Measurements from ENCODE around the gene SLC6A16.
"Not testable (repeated sequence)": the region's sequence is repeated elsewhere in the genome, so short reads cannot be mapped to it uniquely, and the experiment has no call there.

The SLC6A16 gene

DNA sequence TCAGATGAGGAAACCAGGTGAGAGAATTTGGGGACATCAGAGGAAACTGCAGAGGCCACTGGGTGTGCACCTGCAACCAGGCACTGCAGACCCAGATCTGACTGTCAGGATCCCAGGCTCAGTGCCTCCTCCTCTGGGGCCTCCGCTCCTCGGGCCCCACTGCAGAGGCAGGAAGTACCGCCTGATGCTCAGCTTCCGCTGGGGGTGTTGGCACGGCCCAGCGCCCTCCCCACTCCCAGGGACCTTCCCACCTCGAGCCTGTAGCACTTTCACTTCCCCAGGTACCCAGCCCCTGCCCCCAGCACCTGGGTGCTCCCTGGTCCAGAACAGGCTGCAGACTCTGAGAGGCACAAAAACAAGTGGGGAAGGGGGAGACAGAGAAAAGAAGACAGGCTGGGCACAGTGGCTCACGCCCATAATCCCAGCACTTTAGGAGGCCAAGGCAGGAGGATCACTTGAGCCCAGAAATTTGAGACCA, 8.9 kb upstream of the SLC6A16 start:
- DNase-seq (ENCODE audit: low spot score in 2 of 2) = peak; percentile 32 to 51
- Mint-ChIP-seq H3K9me3 (no peaks in the 10 kb centered on the region), H3K27ac (ENCODE audit: low read depth) (peak overlapping the region; percentile 95), H3K4me3 (peak overlapping the region; percentile 92), H3K4me1 (peaks cover 83% of the 10 kb centered on the region), H3K36me3 (ENCODE audit: insufficient read depth) (peaks cover 33% of the 10 kb centered on the region), H3K27me3 (no peaks in the 10 kb centered on the region)
- ATAC-seq (replicated peaks; ENCODE audit: extremely low read depth, poor library complexity, severe bottlenecking) = peak; percentile 59

DNA sequence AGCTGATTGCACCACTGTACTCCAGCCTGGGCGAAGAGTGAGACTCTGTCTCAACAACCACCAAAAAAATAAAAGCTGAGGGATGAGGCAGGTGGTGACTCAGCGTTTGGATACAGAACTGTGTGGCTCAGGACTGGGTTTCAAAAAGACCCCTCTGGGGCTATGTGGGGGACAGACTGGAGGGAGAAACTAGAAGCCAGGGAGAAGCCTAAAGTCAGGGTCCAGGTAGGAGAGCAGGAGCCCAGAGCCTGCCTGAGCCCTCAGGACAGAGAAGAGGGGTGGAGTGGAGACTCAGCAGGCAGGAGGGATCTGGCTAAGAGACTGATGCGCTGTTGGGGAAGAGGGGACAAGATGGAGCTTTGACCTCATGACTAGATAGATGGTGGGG, 8.4 kb upstream of the SLC6A16 start:
- H3K4me1 Mint-ChIP-seq = peaks cover 82% of the 10 kb centered on the region
- DNase-seq (ENCODE audit: low spot score in 2 of 2) (no peak), ATAC-seq (replicated peaks; ENCODE audit: extremely low read depth, poor library complexity, severe bottlenecking) (no peak)
- peaks cover 33% of the 10 kb centered on the region for H3K36me3 Mint-ChIP-seq (ENCODE audit: insufficient read depth)
- no peaks in the 10 kb centered on the region for H3K9me3 Mint-ChIP-seq
- peak overlapping the region; percentile 92 for H3K4me3 Mint-ChIP-seq
- H3K27me3 Mint-ChIP-seq = no peaks in the 10 kb centered on the region
- peak overlapping the region; percentile 95 for H3K27ac Mint-ChIP-seq (ENCODE audit: low read depth)

DNA sequence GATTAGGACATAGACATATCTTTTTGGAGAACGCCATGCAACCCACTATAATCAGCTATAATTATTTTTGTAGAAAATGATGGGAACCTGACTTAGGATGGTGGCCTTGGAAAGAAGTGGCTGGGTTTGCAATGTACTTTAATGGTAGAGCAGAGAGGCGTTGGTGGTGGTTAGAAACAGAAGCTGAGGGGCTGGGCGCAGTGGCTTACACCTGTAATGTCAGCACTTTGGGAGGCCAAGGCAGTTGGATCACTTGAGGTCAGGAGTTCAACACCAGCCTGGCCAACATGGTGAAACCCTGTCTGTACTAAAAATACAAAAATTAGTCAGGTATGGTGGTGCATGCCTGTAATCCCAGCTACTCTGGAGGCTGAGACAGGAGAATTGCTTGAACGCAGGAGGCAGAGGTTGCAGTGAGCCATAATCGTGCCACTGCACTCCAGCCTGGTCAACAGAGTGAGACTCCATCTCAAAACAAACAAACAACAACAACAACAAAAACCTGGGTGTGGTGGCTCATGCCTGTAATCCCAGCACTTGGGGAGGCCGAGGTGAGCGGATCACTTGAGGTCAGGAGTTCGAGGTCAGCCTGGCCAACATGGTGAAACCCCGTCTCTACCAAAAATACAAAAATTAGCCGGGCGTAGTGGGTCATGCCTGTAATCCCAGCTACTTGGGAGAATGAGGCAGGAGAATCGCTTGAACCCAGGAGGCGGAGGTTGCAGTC, 7.9 kb upstream of the SLC6A16 start:
- peaks cover 31% of the 10 kb centered on the region for H3K36me3 Mint-ChIP-seq (ENCODE audit: insufficient read depth)
- ATAC-seq (replicated peaks; ENCODE audit: extremely low read depth, poor library complexity, severe bottlenecking); DNase-seq (ENCODE audit: low spot score in 2 of 2); H3K27me3 Mint-ChIP-seq; H3K9me3 Mint-ChIP-seq: not testable (repeated sequence)
- peak overlapping the region; percentile 92 for H3K4me3 Mint-ChIP-seq
- peaks cover 83% of the 10 kb centered on the region for H3K4me1 Mint-ChIP-seq
- peak overlapping the region; percentile 95 for H3K27ac Mint-ChIP-seq (ENCODE audit: low read depth)

DNA sequence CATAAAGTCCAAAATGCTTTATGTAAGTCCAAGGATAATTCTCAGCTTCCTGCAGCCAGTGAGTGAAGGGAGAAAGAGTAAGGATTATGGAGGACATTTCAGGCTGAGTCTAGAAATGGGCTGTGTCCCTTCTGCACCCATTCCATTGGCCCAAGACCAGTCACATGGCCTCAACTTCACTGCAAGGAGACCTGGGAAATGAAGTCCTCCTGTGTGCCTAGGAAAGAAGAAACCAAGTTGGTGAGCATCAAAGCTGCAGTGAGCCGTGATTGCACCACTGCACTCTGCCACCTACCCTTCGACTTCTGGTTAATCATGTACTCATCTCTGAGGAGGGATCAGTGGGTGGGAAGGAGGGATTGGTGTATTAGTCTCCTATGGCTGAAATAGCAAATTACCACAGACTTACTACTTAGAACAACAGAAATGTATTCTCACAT, 6.6 kb upstream of the SLC6A16 start:
- H3K27me3 Mint-ChIP-seq = no peaks in the 10 kb centered on the region
- peak; percentile 72 for ATAC-seq (replicated peaks; ENCODE audit: extremely low read depth, poor library complexity, severe bottlenecking)
- H3K9me3 Mint-ChIP-seq = no peaks in the 10 kb centered on the region
- H3K27ac Mint-ChIP-seq (ENCODE audit: low read depth) = peak overlapping the region; percentile 22
- peak in 1 of 2 donors; percentile 43 for DNase-seq (ENCODE audit: low spot score in 2 of 2)
- H3K4me3 Mint-ChIP-seq = peak overlapping the region; percentile 41
- peaks cover 78% of the 10 kb centered on the region for H3K4me1 Mint-ChIP-seq
- H3K36me3 Mint-ChIP-seq (ENCODE audit: insufficient read depth) = peaks cover 24% of the 10 kb centered on the region

DNA sequence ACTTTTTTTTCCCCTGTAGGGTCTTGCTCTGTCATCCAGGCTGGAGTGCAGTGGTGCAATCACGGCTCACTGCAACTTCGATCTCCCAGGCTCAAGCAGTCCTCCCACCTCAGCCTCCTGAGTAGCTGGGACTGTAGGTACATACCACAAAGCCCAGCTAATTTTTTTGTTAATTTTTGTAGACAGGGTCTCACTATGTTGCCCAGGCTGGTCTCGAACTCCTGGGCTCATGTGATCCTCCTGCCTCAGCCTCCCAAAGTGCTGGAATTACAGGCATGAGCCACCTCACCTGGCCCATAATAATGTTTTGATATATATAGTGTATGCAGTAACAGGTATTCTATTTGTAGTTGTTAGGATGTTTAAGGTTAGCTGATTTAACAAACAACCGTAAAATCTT, 6.2 kb upstream of the SLC6A16 start:
- DNase-seq (ENCODE audit: low spot score in 2 of 2); ATAC-seq (replicated peaks; ENCODE audit: extremely low read depth, poor library complexity, severe bottlenecking); H3K4me3 Mint-ChIP-seq; H3K27me3 Mint-ChIP-seq; H3K9me3 Mint-ChIP-seq: not testable (repeated sequence)
- Mint-ChIP-seq H3K4me1 (peaks cover 73% of the 10 kb centered on the region), H3K27ac (ENCODE audit: low read depth) (peak overlapping the region; percentile 22), H3K36me3 (ENCODE audit: insufficient read depth) (peaks cover 24% of the 10 kb centered on the region)

DNA sequence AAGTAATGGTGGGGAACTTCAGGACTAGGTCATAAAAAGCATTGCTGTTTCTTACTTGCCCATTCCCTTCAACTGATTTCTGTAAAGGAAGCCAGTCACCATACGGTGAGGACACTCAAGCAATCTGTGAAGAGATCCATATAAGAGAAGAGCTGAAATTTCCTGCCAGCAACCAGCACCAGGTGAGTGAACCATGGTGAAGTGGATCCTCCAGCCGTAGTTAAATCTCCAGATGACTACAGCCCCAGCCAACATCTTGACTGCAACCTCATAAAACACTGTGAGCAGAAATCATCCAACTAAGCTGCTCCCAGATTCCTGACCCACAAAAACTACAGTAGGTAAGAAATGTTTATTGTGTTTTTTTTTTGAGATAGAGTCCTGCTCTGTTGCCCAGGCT, 3.8 kb upstream of the SLC6A16 start:
- no peak overlapping the region for H3K27ac Mint-ChIP-seq (ENCODE audit: low read depth)
- H3K9me3 Mint-ChIP-seq = no peaks in the 10 kb centered on the region
- H3K4me3 Mint-ChIP-seq = no peak overlapping the region
- ATAC-seq (replicated peaks; ENCODE audit: extremely low read depth, poor library complexity, severe bottlenecking) (no peak), DNase-seq (ENCODE audit: low spot score in 2 of 2) (no peak)
- H3K4me1 Mint-ChIP-seq = peaks cover 54% of the 10 kb centered on the region
- peaks cover 19% of the 10 kb centered on the region for H3K36me3 Mint-ChIP-seq (ENCODE audit: insufficient read depth)
- H3K27me3 Mint-ChIP-seq = no peaks in the 10 kb centered on the region

DNA sequence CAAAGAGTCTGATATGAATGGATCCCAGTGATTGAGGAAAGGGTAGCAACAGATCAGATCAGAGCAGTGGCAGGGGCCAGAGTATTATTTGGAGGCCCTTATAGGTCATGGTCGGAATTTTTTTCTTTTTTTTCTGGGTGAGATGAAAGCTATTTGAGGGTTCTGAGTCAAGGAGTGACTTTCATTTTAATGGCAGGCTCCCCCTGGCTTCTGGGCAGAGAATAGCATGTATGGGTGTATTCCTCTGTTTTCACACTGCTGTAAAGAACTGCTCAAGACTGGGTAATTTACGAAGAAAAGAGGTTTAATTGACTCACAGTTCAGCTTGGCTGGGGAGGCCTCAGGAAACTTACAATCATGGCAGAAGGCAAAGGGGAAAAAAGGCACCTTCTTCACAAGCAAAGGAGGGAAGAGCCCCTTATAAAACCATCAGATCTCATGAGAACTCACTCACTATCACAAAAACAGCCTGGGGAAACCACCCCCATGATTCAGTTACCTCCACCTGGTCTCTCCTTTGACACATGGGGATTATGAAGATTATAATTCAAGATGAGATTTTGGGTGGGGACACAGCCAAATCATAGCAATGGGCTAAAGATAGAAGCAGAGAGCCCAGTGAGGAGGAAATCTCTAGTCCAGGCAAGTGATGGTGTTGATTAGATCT, 3.0 kb upstream of the SLC6A16 start:
- Mint-ChIP-seq H3K27me3 (no peaks in the 10 kb centered on the region), H3K4me3 (no peak overlapping the region), H3K4me1 (peaks cover 46% of the 10 kb centered on the region), H3K27ac (ENCODE audit: low read depth) (peak overlapping the region; percentile 20), H3K9me3 (no peaks in the 10 kb centered on the region), H3K36me3 (ENCODE audit: insufficient read depth) (peaks cover 19% of the 10 kb centered on the region)
- peak in 1 of 2 donors; percentile 4 for DNase-seq (ENCODE audit: low spot score in 2 of 2)
- ATAC-seq (replicated peaks; ENCODE audit: extremely low read depth, poor library complexity, severe bottlenecking) = no peak

DNA sequence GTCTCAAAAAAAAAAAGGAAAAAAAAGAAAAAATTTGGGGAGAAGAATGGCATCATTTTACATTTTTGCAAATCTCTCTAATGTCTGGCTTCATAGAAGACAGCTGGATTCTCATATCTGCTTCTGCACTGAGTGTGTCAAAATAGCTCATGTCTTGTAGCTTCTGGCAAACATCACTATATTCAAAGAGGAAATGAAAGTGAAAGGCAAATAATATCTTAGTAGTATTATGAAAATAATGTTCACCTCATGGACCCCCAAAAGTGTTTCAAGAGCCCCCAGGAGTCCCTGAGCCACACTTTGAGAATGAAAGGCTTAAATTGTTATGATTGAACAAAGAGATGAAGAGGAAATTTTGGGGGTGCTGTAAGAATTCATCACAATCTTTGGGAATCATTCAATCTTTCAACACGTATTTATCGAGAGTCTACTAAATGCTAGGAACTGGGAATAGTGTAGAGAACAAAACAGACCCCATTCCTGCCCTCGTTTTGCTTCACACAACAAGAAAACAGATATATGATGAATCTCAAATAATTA, 1.2 kb upstream of the SLC6A16 start:
- Mint-ChIP-seq H3K4me1 (peaks cover 29% of the 10 kb centered on the region), H3K27me3 (no peaks in the 10 kb centered on the region), H3K36me3 (ENCODE audit: insufficient read depth) (peaks cover 20% of the 10 kb centered on the region), H3K4me3 (no peak overlapping the region), H3K27ac (ENCODE audit: low read depth) (no peak overlapping the region), H3K9me3 (no peaks in the 10 kb centered on the region)
- no peak for ATAC-seq (replicated peaks; ENCODE audit: extremely low read depth, poor library complexity, severe bottlenecking)
- no peak for DNase-seq (ENCODE audit: low spot score in 2 of 2)

DNA sequence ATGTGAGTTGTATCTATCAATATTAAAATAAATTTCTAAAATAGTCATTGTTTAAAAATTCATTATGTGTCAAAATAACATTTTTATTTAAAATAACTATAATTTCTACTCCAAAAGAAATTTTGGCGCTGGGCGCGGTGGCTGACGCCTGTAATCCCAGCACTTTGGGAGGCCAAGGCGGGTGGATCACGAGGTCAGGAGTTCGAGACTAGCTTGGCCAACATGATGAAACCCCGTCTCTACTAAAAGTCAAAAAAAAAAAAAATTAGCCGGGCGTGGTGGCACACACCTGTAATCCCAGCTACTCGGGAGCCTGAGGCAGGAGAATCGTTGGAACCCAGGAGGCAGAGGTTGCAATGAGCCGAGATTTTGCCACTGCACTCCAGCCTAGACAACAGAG, 765 bp upstream of the SLC6A16 start:
- not testable (repeated sequence) for ATAC-seq (replicated peaks; ENCODE audit: extremely low read depth, poor library complexity, severe bottlenecking); H3K9me3 Mint-ChIP-seq; H3K4me3 Mint-ChIP-seq; H3K27me3 Mint-ChIP-seq; DNase-seq (ENCODE audit: low spot score in 2 of 2); H3K27ac Mint-ChIP-seq (ENCODE audit: low read depth)
- Mint-ChIP-seq H3K4me1 (peaks cover 28% of the 10 kb centered on the region), H3K36me3 (ENCODE audit: insufficient read depth) (peaks cover 21% of the 10 kb centered on the region)

DNA sequence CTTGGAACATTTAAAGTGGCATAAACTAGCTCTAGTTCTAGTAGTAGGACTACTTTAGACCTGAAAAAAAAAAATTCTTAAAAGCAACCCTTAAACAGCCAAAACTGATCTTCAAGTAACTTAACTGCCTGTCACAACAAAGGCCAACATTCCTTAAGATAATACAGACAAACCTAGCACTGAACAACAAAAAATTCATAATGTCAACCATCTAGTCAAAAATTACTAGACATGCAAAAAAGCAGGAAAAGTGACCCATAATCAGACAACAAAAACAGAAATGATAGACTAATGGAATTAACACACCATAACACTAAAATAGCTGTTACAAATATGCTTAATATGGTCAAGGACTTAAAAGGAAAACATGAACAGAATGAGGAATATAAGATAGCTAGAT, 6.7 kb downstream of the SLC6A16 start:
- no peak for ATAC-seq (replicated peaks; ENCODE audit: extremely low read depth, poor library complexity, severe bottlenecking)
- H3K27ac Mint-ChIP-seq (ENCODE audit: low read depth) = no peak overlapping the region
- DNase-seq (ENCODE audit: low spot score in 2 of 2) = no peak
- no peaks in the 10 kb centered on the region for H3K27me3 Mint-ChIP-seq
- peaks cover 8% of the 10 kb centered on the region for H3K9me3 Mint-ChIP-seq
- H3K36me3 Mint-ChIP-seq (ENCODE audit: insufficient read depth) = peaks cover 12% of the 10 kb centered on the region
- H3K4me3 Mint-ChIP-seq = no peak overlapping the region
- peaks cover 7% of the 10 kb centered on the region for H3K4me1 Mint-ChIP-seq

DNA sequence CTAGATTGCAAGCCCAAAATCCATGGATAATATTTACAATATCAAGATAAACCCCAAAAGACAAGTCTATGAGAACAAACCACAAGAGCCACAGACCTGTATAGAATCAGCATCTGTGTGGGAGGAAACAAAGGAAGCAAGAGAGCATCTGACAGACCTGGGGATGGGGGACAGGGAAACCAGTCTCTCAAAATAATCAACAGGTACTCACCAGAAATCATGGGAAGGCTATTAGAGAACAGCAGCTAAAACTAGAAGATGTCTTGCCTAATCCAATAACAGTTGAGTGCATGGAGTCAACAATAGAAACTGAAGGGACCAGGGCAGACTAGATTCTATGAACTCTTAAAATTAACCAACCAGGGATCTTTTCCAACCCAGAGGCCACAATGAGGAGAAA, 8.7 kb downstream of the SLC6A16 start:
- Mint-ChIP-seq H3K36me3 (ENCODE audit: insufficient read depth) (peaks cover 14% of the 10 kb centered on the region), H3K4me3 (no peak overlapping the region), H3K27ac (ENCODE audit: low read depth) (no peak overlapping the region), H3K27me3 (no peaks in the 10 kb centered on the region), H3K9me3 (peaks cover 8% of the 10 kb centered on the region), H3K4me1 (peaks cover 7% of the 10 kb centered on the region)
- DNase-seq (ENCODE audit: low spot score in 2 of 2) = no peak
- no peak for ATAC-seq (replicated peaks; ENCODE audit: extremely low read depth, poor library complexity, severe bottlenecking)

DNA sequence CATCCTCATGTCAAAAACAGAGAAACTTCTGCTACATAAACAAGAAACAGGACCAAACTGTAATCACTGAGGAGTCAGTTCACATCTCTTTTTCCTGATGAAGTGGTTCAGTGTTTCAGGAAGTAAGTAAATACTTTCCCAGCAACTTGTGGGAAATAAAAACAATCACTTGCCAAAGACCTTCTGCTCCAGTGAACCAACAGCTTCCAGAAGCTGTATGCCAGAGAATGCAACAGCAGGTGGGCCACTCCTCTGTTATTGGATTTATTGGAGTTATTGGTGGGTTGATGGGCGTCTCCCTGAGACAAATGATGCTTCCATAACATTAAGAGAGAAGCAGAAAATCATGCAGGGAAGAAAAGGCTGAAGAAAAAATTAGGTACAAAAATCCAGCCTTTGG, 9.9 kb downstream of the SLC6A16 start:
- Mint-ChIP-seq H3K27me3 (no peaks in the 10 kb centered on the region), H3K4me1 (peaks cover 7% of the 10 kb centered on the region), H3K4me3 (no peak overlapping the region), H3K27ac (ENCODE audit: low read depth) (no peak overlapping the region), H3K36me3 (ENCODE audit: insufficient read depth) (peaks cover 14% of the 10 kb centered on the region), H3K9me3 (peaks cover 8% of the 10 kb centered on the region)
- DNase-seq (ENCODE audit: low spot score in 2 of 2) (no peak), ATAC-seq (replicated peaks; ENCODE audit: extremely low read depth, poor library complexity, severe bottlenecking) (no peak)

DNA sequence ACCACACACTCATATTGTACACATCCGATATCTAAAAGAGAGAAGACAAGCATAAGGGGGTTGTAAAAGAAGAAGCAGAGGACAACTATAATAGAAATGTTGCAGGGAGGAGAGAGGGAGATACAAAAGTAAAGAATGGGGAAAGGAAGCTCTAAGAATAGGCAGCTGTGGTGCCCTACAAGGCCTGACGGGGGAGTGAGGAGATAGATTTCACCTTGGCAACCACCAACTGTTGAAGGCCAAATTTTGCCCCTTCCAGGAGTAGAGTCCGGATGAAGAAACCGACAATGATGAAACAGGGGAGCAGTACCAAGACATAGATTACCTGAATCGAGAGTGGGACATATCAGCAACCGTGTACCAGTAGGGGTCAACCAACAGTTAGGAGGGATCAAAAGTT, 15.9 kb downstream of the SLC6A16 start:
- H3K27ac Mint-ChIP-seq (ENCODE audit: low read depth) = no peak overlapping the region
- no peaks in the 10 kb centered on the region for H3K27me3 Mint-ChIP-seq
- DNase-seq (ENCODE audit: low spot score in 2 of 2) = no peak
- no peaks in the 10 kb centered on the region for H3K9me3 Mint-ChIP-seq
- peaks cover 10% of the 10 kb centered on the region for H3K36me3 Mint-ChIP-seq (ENCODE audit: insufficient read depth)
- no peaks in the 10 kb centered on the region for H3K4me1 Mint-ChIP-seq
- H3K4me3 Mint-ChIP-seq = no peak overlapping the region
- ATAC-seq (replicated peaks; ENCODE audit: extremely low read depth, poor library complexity, severe bottlenecking) = no peak
